Mesenchymal stem cell (in vitro differentiated cells and primary cell): ENCODE data around the gene PYCR2.

Experiments
- DNase-seq: peaks from one replicate; pipeline ENCODE4 v3.0.0-alpha.2; 2013
- H2AFZ ChIP-seq: one replicate; pipeline ENCODE4 v1.6.1; 2013; ENCODE audit warnings: low read depth, mild to moderate bottlenecking, control low read depth, inconsistent platforms, low read length, moderate library complexity
- H2AK5ac ChIP-seq: 2 replicates; pipeline ENCODE4 v1.6.1; 2013; ENCODE audit warnings: low read length, moderate library complexity, mild to moderate bottlenecking, inconsistent platforms; ENCODE audit not compliant: severe bottlenecking
- H2BK120ac ChIP-seq: one replicate; pipeline ENCODE4 v1.6.1; 2013; ENCODE audit warnings: low read depth, mild to moderate bottlenecking, inconsistent platforms, low read length, moderate library complexity
- H2BK12ac ChIP-seq, 2 experiments: one replicate each; pipeline ENCODE4 v1.6.1; 2013; ENCODE audit warnings: inconsistent platforms in 2 of 2, low read length in 2 of 2, mild to moderate bottlenecking in 2 of 2, moderate library complexity in 2 of 2, control low read depth in 1 of 2
- H2BK15ac ChIP-seq: one replicate; pipeline ENCODE4 v1.6.1; 2013; ENCODE audit warnings: mild to moderate bottlenecking, low read depth, inconsistent platforms; ENCODE audit not compliant: poor library complexity, severe bottlenecking
- H2BK5ac ChIP-seq: 2 replicates; pipeline ENCODE4 v1.6.1; 2013; ENCODE audit warnings: low read depth, mild to moderate bottlenecking, low read length, control low read depth, inconsistent platforms; ENCODE audit not compliant: poor library complexity, severe bottlenecking
- H3K14ac ChIP-seq, 2 experiments: one replicate each; pipeline ENCODE4 v1.6.1; 2013; ENCODE audit warnings: inconsistent platforms in 2 of 2, low read length in 2 of 2, control low read depth in 1 of 2, mild to moderate bottlenecking in 1 of 2, moderate library complexity in 1 of 2
- H3K18ac ChIP-seq, 2 experiments: one replicate each; pipeline ENCODE4 v1.6.1; 2013; ENCODE audit warnings: inconsistent platforms in 2 of 2, low read length in 2 of 2, control low read depth in 1 of 2, low read depth in 1 of 2, mild to moderate bottlenecking in 1 of 2
- H3K23ac ChIP-seq, 2 experiments: one replicate each; pipeline ENCODE4 v1.6.1; 2013; ENCODE audit warnings: inconsistent platforms in 2 of 2, low read length in 2 of 2, mild to moderate bottlenecking in 2 of 2, moderate library complexity in 2 of 2, control low read depth in 1 of 2
- H3K27ac ChIP-seq: 2 replicates; pipeline ENCODE4 v1.5.1; 2013; ENCODE audit warnings: mild to moderate bottlenecking, moderate library complexity, low read length, control low read depth, inconsistent platforms; ENCODE audit not compliant: poor library complexity, severe bottlenecking
- H3K27me3 ChIP-seq, 2 experiments: 2 replicates each; pipeline versions ENCODE4 v1.6.1 to v1.7.0; 2013; ENCODE audit warnings: low read length in 2 of 2, mild to moderate bottlenecking in 2 of 2, moderate library complexity in 2 of 2, control low read depth in 1 of 2, inconsistent platforms in 1 of 2; ENCODE audit not compliant: control insufficient read depth in 1 of 2, insufficient read depth in 1 of 2
- H3K36me3 ChIP-seq, 2 experiments: 2 replicates each; pipeline versions ENCODE4 v1.6.1 to v1.7.0; 2013; ENCODE audit warnings: low read length in 2 of 2, control low read depth in 1 of 2, inconsistent platforms in 1 of 2, low read depth in 1 of 2, mild to moderate bottlenecking in 1 of 2; ENCODE audit not compliant: insufficient read depth in 2 of 2, control insufficient read depth in 1 of 2
- H3K4ac ChIP-seq, 2 experiments: one replicate each; pipeline ENCODE4 v1.6.1; 2013; ENCODE audit warnings: inconsistent platforms in 2 of 2, low read length in 2 of 2, mild to moderate bottlenecking in 2 of 2, moderate library complexity in 2 of 2, control low read depth in 1 of 2, low read depth in 1 of 2
- H3K4me1 ChIP-seq: 2 replicates; pipeline ENCODE4 v1.6.1; 2013; ENCODE audit warnings: low read depth, low read length, control low read depth; ENCODE audit not compliant: control insufficient read depth, insufficient read depth
- H3K4me2 ChIP-seq: 2 replicates; pipeline ENCODE4 v1.6.1; 2013; ENCODE audit warnings: low read length, mild to moderate bottlenecking, inconsistent platforms; ENCODE audit not compliant: poor library complexity, severe bottlenecking
- H3K4me3 ChIP-seq, 2 experiments: 2 replicates each; pipeline versions ENCODE4 v1.5.1 to v1.7.0; 2013; ENCODE audit warnings: low read length in 2 of 2, mild to moderate bottlenecking in 2 of 2, control low read depth in 1 of 2, low read depth in 1 of 2; ENCODE audit not compliant: insufficient read depth in 1 of 2
- H3K79me1 ChIP-seq: replicated peaks from 2 replicates; pipeline ENCODE4 v1.6.1; 2013; ENCODE audit warnings: mild to moderate bottlenecking, control low read depth, low read length, inconsistent platforms; ENCODE audit not compliant: poor library complexity, severe bottlenecking
- H3K9ac ChIP-seq: 2 replicates; pipeline ENCODE4 v1.7.0; 2013; ENCODE audit warnings: mild to moderate bottlenecking, low read length, moderate library complexity
- H3K9me3 ChIP-seq: 2 replicates; pipeline ENCODE4 v1.7.0; 2013; ENCODE audit warnings: mild to moderate bottlenecking, low read length; ENCODE audit not compliant: control insufficient read depth
- H4K8ac ChIP-seq: one replicate; pipeline ENCODE4 v1.6.1; 2013; ENCODE audit warnings: inconsistent platforms, mild to moderate bottlenecking, low read length, moderate library complexity
- H4K91ac ChIP-seq: one replicate; pipeline ENCODE4 v1.6.1; 2013; ENCODE audit warnings: mild to moderate bottlenecking, low read length, inconsistent platforms
- WGBS: methylation state at CpG from one replicate; pipeline ENCODE4 v1.1.7; 2013; ENCODE audit warnings: mixed read lengths; 5-methylcytosine and 5-hydroxymethylcytosine counted together

Gene PYCR2

DNA sequence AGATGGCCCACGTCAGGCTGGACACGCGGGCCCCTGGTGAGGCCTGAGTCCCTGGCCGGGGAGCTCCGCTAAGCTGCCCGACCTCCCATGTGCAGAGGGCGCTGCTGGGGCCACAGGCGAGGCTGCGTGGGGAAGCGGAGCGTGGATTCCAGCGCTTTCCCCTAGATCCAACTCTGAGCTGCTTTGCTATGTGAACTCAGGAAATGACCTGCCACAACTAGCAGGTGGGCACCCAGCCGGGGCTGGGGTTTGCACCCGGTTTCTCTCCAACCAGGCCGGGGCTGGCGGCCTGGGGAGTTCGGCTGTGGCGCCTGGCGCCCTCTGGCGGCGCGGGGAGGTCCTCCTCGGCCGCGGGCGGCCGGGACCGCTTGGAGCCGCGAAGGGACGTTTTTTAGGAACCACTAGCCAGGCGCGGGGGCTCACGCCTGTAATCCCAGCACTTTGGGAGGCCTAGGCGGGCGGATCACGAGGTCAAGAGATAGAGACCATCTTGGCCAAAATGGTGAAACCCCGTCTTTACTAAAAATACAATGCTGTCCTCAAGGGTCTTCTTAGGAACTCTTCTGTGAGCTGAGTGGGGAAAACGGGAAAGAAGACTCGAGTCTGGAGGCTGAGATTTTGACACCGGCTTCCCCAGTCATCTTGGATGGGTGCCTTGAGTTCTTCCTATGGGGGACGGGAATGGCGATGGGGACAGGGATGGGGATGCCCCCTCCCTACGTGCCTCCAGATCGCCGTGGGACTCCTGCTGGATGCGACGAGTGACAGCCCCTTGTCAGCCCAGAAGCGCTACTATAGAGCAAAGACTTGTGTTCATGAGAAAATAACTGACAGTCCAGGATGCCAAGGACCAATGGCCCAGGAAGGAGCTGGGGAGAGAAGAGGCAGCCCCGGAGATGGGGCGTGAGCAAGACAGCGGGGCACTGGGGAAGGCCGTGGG is 12.6 kb downstream of the PYCR2 start:
- Histone ChIP-seq H3K4me3 (peak overlapping the region in 1 of 2 experiments; percentile 41), H2BK120ac (no peak overlapping the region), H2BK5ac (no peak overlapping the region), H3K27me3 (no peaks in the 10 kb centered on the region), H2BK15ac (no peak overlapping the region), H3K4me1 (peaks cover 5% of the 10 kb centered on the region), H2AK5ac (no peak overlapping the region), H3K14ac (no peak overlapping the region), H3K4me2 (no peak overlapping the region), H2BK12ac (no peak overlapping the region), H3K23ac (no peak overlapping the region), H3K36me3 (peaks cover 13% of the 10 kb centered on the region in 2 experiments), H3K9me3 (no peaks in the 10 kb centered on the region), H4K8ac (peak overlapping the region; percentile 46), H3K27ac (no peak overlapping the region), H4K91ac (peak overlapping the region; percentile 52), H3K79me1 (peaks cover 3% of the 10 kb centered on the region), H3K9ac (peak overlapping the region; percentile 76), H3K18ac (no peak overlapping the region), H3K4ac (peak overlapping the region in 1 of 2 experiments; percentile 30), H2AFZ (no peak overlapping the region)
- peak; percentile 46 for DNase-seq
- WGBS = 41% methylated on average over 52 of the region's 53 CpGs

DNA sequence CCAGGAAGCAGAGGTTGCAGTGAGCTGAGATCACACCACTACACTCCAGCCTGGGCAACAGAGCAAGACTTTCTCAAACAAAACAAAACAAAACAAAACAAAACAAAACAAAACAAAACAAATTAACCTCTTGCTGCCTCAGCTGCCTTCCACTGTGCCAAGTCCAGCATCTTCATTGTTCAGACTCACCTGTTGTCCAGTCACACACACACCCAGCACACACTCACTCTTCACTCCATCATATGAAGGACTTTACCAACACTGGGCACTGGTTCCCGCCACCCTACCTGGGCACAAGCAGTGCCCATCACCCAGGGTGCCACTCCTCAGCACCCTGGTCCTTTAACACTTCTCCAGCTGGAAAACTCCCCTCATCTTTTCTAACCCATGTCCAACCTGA is 14.6 kb downstream of the PYCR2 start:
- Histone ChIP-seq H3K79me1 (no peaks in the 10 kb centered on the region), H3K18ac (no peak overlapping the region), H2BK120ac (no peak overlapping the region), H3K4me2 (no peak overlapping the region), H4K91ac (no peak overlapping the region), H3K27me3 (peaks cover 0 to 2% of the 10 kb centered on the region in 2 experiments), H2BK12ac (no peak overlapping the region), H3K27ac (no peak overlapping the region), H3K4ac (no peak overlapping the region), H3K4me1 (peaks cover 2% of the 10 kb centered on the region), H2AFZ (no peak overlapping the region), H4K8ac (no peak overlapping the region), H3K36me3 (peaks cover 2% of the 10 kb centered on the region in 2 experiments), H3K9me3 (no peaks in the 10 kb centered on the region), H3K14ac (no peak overlapping the region), H2BK5ac (no peak overlapping the region), H3K23ac (no peak overlapping the region), H2BK15ac (no peak overlapping the region), H3K9ac (no peak overlapping the region), H2AK5ac (no peak overlapping the region), H3K4me3 (no peak overlapping the region)
- WGBS = 87% methylated on average over 1 of the region's 1 CpG
- DNase-seq = no peak

DNA sequence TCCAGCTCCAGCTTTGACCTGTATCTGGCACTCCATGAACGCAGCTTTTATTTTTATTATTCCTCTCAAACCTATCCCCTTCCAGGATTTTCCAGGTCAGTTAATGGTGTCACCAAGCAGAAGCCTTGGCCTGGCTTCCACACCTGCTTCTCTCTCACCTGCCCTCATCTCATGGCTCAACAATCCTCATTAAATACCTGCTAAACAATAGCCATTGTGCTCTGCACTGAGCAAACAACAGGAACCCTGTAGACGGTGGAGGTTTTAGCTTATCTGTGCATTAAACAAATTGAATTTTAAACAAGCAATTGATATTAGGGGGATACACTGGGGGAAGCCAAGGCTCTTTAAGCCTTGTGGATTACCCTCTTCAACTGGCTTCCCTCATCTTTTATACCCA is 15.3 kb downstream of the PYCR2 start:
- Histone ChIP-seq H2AK5ac (no peak overlapping the region), H2BK15ac (no peak overlapping the region), H2BK5ac (no peak overlapping the region), H3K14ac (no peak overlapping the region), H3K4me1 (peaks cover 2% of the 10 kb centered on the region), H2AFZ (no peak overlapping the region), H3K27me3 (peaks cover 0 to 2% of the 10 kb centered on the region in 2 experiments), H3K79me1 (no peaks in the 10 kb centered on the region), H2BK120ac (no peak overlapping the region), H3K9ac (no peak overlapping the region), H2BK12ac (no peak overlapping the region), H3K4me2 (no peak overlapping the region), H3K27ac (no peak overlapping the region), H3K18ac (no peak overlapping the region), H3K36me3 (peaks cover 0 to 2% of the 10 kb centered on the region in 2 experiments), H3K4ac (no peak overlapping the region), H3K9me3 (no peaks in the 10 kb centered on the region), H4K8ac (no peak overlapping the region), H3K4me3 (no peak overlapping the region), H4K91ac (no peak overlapping the region), H3K23ac (no peak overlapping the region)
- WGBS = 100% methylated on average over 1 of the region's 2 CpGs
- DNase-seq = no peak

DNA sequence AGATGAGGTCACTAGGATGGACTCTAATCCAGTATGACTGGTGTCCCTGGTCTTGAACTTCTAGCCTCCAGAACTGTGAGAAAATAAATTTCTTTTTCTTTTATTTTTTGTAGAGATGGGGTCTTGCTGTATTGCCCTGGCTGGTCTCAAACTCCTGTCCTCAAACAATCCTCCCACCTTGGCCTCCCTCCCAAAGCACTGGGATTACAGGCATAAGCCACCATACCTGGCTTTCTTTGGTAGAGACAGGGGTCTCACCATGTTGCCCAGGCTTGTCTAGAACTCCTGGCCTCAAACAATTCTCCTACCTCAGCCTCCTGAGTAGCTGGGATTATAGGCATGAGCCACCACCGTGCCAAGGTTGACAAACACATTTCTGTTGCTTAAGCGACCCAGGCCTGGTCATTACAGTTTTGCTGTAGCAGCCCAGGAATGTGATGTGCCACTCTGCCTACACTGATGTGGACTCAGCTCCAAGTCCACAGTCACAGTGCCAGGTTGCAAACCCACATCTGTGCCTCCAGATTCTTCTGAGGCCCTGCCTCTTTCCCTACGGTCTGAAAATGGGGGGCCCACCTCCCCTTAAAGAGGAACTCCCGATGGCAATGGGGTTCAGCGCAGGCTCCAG is 15.9 kb downstream of the PYCR2 start:
- peaks cover 0 to 2% of the 10 kb centered on the region in 2 experiments for H3K27me3 ChIP-seq
- H2AK5ac ChIP-seq = no peak overlapping the region
- H3K4me1 ChIP-seq = peaks cover 2% of the 10 kb centered on the region
- H2BK12ac ChIP-seq = no peak overlapping the region
- 88% methylated on average over 5 of the region's 5 CpGs for WGBS
- no peak overlapping the region for H3K18ac ChIP-seq
- H2BK15ac ChIP-seq = no peak overlapping the region
- no peak overlapping the region for H3K27ac ChIP-seq
- no peaks in the 10 kb centered on the region for H3K79me1 ChIP-seq
- H4K91ac ChIP-seq = no peak overlapping the region
- no peak overlapping the region for H2BK5ac ChIP-seq
- H2AFZ ChIP-seq = no peak overlapping the region
- H3K4me2 ChIP-seq = no peak overlapping the region
- no peaks in the 10 kb centered on the region for H3K9me3 ChIP-seq
- H2BK120ac ChIP-seq = no peak overlapping the region
- peaks cover 0 to 2% of the 10 kb centered on the region in 2 experiments for H3K36me3 ChIP-seq
- no peak overlapping the region for H3K4ac ChIP-seq
- H3K14ac ChIP-seq = no peak overlapping the region
- H3K9ac ChIP-seq = no peak overlapping the region
- no peak overlapping the region for H3K4me3 ChIP-seq
- no peak overlapping the region for H3K23ac ChIP-seq
- no peak for DNase-seq
- H4K8ac ChIP-seq = no peak overlapping the region
